Measurements from ENCODE around the gene CLEC18C.
"Not testable (repeated sequence)": the region's sequence is repeated elsewhere in the genome, so short reads cannot be mapped to it uniquely, and the experiment has no call there.

CLEC18C gene

DNA sequence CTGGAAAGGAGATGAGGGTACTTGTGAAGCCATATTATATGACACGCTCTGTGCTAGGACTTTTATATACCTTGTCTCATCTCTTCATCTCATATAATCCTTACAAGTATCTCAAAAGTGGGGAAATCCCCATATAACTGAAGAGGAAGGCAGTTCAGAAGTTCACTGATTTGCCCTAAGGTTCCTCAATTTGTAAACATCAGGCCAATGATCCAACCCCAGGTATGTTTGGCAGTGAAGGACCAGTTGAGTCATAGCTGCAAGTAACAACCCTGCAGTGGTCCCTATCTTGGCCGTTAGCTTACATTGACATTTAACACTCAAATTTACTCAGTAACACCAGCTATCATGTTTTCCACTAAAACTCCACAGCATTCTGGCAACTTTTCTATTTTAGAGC lies 45.0 kb downstream of the CLEC18C start:
- not testable (repeated sequence) for DNase-seq

DNA sequence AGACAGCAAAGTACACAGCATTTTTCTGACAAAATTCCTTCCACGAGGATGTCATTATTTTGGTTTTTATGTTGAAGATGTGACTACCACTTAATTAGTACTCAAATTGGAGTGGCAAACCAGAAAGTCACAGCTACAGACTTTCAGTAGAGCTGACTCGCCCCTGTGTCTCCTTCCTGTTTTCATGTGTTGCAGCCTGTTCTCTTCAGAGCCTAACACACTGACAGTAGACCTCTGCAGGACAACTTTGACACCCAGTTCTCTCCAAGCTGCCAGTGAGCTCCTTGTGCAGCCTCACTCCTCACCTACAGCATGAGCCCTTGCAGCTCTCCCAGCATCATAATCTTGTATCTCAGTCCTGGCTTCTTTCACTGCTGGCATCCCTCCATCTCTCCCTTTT lies 49.0 kb downstream of the CLEC18C start:
- not testable (repeated sequence) for DNase-seq

GRCh38 chr16:70223216-70223615 lies 49.6 kb downstream of the CLEC18C start:
- not testable (repeated sequence) for DNase-seq

DNA sequence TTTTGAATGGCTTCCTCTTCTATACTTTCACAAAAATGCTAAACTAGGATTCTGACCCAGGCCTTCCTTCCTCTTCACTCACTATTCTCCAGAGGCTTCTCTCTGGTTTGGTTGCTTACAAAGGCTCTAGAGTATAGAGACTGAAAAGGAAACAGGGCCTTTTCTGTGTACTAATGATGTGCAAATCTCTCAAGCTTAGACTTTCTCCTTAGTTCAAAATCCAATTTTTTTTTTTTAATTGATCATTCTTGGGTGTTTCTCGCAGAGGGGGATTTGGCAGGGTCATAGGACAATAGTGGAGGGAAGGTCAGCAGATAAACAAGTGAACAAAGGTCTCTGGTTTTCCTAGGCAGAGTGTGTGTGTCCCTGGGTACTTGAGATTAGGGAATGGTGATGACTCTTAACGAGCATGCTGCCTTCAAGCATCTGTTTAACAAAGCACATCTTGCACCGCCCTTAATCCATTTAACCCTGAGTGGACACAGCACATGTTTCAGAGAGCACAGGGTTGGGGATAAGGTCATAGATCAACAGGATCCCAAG lies 50.5 kb downstream of the CLEC18C start:
- not testable (repeated sequence) for DNase-seq

DNA sequence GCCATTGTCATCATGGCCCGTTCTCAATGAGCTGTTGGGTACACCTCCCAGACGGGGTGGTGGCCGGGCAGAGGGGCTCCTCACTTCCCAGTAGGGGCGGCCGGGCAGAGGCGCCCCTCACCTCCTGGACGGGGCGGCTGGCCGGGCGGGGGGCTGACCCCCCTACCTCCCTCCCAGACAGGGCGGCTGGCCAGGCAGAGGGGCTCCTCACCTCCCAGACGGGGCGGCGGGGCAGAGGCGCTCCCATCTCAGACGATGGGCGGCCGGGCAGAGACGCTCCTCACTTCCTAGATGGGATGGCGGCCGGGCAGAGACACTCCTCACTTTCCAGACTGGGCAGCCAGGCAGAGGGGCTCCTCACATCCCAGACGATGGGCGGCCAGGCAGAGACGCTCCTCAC lies 51.1 kb downstream of the CLEC18C start:
- DNase-seq, result not testable (repeated sequence)

GRCh38 chr16:70225430-70225829 lies 51.8 kb downstream of the CLEC18C start:
- not testable (repeated sequence) for DNase-seq

DNA sequence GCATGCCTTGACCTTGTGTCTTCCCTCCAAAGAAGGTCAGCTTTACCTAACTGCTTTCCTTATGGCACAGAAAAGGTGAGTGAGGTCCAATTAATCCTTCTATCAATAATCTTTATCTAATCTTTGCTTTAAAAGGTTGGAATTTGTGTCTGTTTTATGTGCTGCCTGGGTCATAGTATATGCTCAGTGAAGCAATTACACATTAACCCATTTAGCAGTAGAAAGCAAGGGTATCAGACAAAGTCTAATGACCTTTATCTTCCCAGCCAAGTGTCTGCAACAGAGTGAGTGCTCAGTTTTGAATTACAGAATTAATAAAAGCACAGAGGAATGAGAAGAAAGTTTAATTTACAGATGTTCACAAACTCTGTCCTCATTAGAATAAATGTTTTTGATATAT lies 52.4 kb downstream of the CLEC18C start:
- DNase-seq, result not testable (repeated sequence)

- not testable (repeated sequence) for DNase-seq
These were observed 58.2 kb downstream of the CLEC18C start for GRCh38 chr16:70231831-70232230.

Data from suppressor macrophage (primary cell).